Dermis microvascular lymphatic vessel endothelial cell (primary cell): ENCODE results near the gene RPS15A. TPM values are rescaled to one million over a fixed set of nuclear protein-coding genes. Genes with fewer than 3 reads are reported as not detected.
"Not testable (repeated sequence)": the region's sequence is repeated elsewhere in the genome, so short reads cannot be mapped to it uniquely, and the experiment has no call there.

ENCODE experiments used
- DNase-seq, 2 donors: peaks; one replicate each; pipeline versions ENCODE4 v3.0.0 to v3.0.0-alpha.2; 2010; ENCODE audit warnings: low read depth in 2 of 2
- total RNA-seq: library from RNA; depleted of rRNA; stranded (reverse); fragments of >200 nt; gene quantifications from 2 replicates; pipeline ENCODE4 v1.2.1, GENCODE V29; 2014

RPS15A gene
- total RNA-seq, 1 donor from 2014 or later = 1,560 TPM

DNA sequence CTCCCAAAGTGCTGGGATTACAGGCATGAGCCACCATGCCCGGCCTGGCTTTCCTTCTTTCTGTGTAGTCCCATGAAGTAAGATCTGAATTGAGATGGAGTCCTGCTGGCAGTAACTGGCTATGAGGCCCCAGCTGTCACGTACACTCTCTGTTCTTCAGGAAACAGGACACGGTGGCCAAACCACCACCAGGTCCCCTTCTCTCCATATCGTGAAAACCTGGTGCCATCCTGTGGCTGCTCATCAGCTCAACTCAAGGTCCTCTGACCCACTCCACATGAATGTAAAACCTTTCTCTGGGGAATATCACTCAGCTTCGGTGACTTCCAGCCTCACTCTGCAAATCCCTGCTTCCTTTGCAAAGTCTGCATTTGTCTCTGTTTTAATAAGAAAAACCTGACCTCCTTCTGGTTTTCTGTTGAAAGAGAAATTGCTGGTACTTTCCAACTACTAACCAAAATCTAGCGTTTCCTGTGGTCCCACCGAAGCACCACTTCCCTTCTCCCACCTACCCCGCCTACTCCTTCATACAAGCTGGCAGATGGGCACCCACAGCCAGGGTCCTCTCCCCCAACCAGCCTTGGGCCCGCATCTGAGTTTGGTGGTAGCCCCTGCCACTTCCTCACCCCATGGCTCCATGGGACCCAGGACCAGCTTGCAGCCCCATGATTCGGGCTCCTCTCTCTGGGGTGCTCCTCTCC lies 32.0 kb downstream of the RPS15A start:
- DNase-seq = not testable (repeated sequence)

DNA sequence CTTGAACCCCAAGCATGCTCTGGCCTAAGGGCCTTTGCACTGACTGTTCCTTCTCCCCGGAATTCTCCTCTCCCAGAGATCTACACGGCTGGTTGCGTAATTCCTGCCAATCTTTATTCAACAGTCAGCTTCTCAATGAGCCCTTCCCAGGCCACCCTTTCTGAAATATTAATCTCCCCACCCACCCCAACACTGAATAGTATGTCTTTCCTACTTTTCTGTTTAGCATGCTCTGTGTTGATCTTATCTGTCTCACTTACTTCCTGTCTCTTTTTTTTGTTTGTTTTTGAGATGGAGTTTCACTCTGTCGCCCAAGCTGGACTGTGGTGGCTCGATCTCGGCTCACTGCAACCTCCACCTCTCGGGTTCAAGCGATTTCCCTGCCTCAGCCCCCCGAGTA lies 33.5 kb downstream of the RPS15A start:
- DNase-seq = not testable (repeated sequence)

DNA sequence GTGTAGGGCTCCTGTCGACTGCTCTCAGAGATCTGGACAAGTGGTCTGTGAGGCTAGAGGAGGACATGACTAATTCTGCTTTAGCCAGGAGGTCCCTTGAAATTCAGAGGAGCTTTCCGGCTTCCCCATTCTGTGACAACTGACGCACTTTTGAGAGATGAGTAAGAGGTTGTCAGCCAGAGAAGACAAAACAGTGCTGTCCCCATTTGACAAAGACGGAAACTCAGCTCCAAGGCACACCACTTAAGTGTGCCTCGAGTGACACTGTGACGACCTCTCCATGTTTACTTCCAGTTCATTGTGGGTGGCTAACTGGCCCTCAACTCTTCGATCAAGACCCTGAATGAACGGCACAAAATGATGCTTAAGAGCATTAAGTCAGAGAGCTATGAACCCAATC lies 47.3 kb downstream of the RPS15A start:
- peak in 1 of 2 donors; percentile 11 for DNase-seq

DNA sequence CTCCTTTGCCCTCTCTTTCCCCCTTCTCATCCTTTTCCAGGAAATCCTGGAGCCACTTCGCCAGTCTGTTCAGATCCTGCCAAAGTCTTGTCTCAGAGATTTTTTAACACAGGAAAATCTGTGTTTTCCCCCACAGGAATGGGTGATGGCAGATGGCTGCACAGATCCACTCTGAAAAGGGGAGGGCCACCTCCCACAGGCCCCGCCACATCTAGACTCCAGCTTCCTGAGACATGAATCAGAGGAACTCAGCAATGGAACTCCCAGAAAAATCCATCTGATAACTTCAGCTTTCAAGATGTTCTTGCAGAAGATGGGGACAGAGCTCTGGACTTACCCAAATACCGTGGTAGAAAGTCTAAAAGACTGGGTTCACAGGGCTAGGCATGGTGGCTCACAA lies 50.1 kb downstream of the RPS15A start:
- not testable (repeated sequence) for DNase-seq

DNA sequence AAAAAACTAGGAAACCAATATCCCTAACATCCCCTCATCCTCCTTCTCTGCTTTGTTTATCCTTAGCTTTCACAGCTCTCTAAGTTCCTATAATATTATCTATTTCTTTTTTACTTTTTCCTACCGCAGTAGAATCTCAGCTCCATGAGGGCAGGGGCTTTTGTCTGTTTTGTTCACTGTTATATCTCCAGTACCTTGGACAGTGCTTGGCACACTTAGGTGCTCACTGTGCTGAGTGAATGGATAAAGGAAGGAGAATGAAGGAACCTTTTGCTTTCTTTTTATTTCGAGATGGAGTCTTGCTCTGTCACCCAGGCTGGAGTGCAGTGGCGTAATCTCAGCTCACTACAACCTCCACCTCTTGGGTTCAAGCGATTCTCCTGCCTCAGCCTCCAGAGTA lies 51.4 kb downstream of the RPS15A start:
- not testable (repeated sequence) for DNase-seq

DNA sequence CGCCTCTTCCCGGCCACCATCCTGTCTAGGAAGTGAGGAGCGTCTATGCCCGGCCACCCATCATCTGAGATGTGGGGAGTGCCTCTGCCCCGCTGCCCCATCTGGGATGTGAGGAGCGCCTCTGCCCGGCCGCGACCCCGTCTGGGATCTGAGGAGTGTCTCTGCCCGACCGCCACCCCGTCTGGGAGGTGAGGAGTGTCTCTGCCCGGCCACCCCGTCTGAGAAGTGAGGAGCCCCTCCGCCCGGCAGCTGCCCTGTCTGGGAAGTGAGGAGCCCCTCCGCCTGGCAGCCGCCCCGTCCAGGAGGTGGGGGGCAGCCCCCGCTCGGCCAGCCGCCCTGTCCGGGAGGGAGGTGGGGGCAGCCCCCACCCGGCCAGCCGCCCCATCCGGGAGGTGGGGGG lies 55.9 kb downstream of the RPS15A start:
- not testable (repeated sequence) for DNase-seq

Other genes with a start within 250 kb of the RPS15A start
- gene NOMO2, start 228.2 kb downstream of the RPS15A start, total RNA-seq = 98.6 and 153 TPM in 2 replicates
- 473 and 503 TPM in 2 replicates for gene ARL6IP1, start 11.2 kb upstream of the RPS15A start, total RNA-seq
- gene SMG1, start 136.1 kb upstream of the RPS15A start, total RNA-seq = 39.9 and 49.8 TPM in 2 replicates
- gene TMC7, start 193.6 kb upstream of the RPS15A start, total RNA-seq = 2.2 and 3.7 TPM in 2 replicates